IPS-18a (cell line): ENCODE results near the gene UBXN2A.

ENCODE experiments used
- H3K27ac ChIP-seq: one replicate; pipeline ENCODE4 v1.5.1; 2013; ENCODE audit warnings: low read length
- H3K27me3 ChIP-seq: one replicate; pipeline ENCODE4 v1.6.1; 2013; ENCODE audit warnings: mild to moderate bottlenecking, low read length; ENCODE audit not compliant: control insufficient read depth, insufficient read depth
- H3K36me3 ChIP-seq: one replicate; pipeline ENCODE4 v1.6.1; 2013; ENCODE audit warnings: low read depth, low read length; ENCODE audit not compliant: control insufficient read depth
- H3K4me1 ChIP-seq: one replicate; pipeline ENCODE4 v1.6.1; 2013; ENCODE audit warnings: low read depth, low read length; ENCODE audit not compliant: control insufficient read depth
- H3K4me3 ChIP-seq: one replicate; pipeline ENCODE4 v1.5.1; 2013; ENCODE audit warnings: low read length
- H3K9ac ChIP-seq: one replicate; pipeline ENCODE4 v1.6.1; 2013; ENCODE audit warnings: mild to moderate bottlenecking, low read length, moderate library complexity
- H3K9me3 ChIP-seq: one replicate; pipeline ENCODE4 v1.6.1; 2013; ENCODE audit warnings: low read depth, low read length; ENCODE audit not compliant: control insufficient read depth

UBXN2A gene

DNA sequence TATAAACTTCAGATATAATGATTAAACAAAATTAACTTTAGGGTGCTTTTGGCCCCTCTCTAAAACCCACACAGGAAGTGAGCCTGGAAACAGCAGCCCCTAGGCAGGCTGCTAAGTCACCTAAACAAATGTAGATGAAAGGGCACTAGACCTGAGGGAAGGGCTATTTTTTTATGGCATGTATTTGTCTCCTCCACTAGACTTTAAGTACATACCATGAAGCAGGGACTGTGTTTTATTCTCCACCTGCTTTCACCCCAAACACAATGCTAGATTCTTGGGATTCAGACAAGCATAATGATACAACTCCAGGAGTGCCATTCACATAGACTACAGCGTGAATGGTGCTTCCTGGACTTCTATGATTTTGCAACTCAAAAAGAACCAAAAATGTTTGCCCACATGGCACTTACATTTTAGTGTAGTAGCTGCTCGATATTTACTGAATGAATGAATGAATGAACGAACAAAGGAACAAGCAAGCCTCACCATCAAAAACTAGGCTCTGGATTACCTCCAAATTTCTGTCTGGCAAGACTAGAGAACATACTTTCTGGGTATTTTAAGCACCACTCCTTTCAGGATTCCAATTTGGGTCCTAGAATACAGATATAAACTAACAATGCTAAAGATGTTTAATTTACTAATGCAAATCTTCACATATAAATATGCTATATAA is 23.4 kb upstream of the UBXN2A start:
- no peak overlapping the region for H3K9ac ChIP-seq
- no peak overlapping the region for H3K27ac ChIP-seq
- H3K4me3 ChIP-seq: no peak overlapping the region
- H3K4me1 ChIP-seq: peaks cover 10% of the 10 kb centered on the region
- no peaks in the 10 kb centered on the region for H3K9me3 ChIP-seq
- H3K36me3 ChIP-seq: no peaks in the 10 kb centered on the region
- no peaks in the 10 kb centered on the region for H3K27me3 ChIP-seq

DNA sequence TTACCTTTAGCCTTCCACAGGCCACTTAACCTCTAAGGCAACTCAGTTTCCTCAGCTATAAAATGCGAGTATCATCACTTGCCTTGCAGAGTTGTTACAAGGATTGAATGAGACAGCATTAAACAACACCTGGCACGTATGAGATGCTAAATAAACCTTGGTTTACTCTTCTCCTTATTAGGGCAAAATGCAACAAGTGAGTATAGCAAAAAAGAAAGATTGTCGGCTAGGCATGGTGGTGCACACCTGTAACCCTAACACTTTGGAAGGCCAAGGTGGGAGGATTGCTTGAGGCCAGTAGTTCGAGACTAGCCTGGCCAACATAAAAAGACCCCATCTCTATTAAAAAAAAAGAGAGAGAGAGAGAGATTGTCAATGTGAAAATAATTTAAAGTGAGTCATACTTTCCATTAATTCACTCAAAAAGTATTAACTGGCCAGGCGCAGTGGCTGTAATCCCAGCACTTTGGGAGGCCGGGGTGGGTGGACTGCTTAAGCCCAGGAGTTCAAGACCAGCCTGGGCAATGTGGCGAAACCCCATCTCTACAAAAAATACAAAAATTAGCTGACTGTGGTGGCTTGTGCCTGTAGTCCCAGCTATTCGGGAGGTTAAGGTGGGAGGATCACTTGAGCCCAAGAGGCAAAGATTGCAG is 21.3 kb upstream of the UBXN2A start:
- H3K9ac ChIP-seq: no peak overlapping the region
- no peak overlapping the region for H3K27ac ChIP-seq
- H3K4me1 ChIP-seq: peaks cover 10% of the 10 kb centered on the region
- H3K27me3 ChIP-seq: no peaks in the 10 kb centered on the region
- no peaks in the 10 kb centered on the region for H3K9me3 ChIP-seq
- no peak overlapping the region for H3K4me3 ChIP-seq
- no peaks in the 10 kb centered on the region for H3K36me3 ChIP-seq

DNA sequence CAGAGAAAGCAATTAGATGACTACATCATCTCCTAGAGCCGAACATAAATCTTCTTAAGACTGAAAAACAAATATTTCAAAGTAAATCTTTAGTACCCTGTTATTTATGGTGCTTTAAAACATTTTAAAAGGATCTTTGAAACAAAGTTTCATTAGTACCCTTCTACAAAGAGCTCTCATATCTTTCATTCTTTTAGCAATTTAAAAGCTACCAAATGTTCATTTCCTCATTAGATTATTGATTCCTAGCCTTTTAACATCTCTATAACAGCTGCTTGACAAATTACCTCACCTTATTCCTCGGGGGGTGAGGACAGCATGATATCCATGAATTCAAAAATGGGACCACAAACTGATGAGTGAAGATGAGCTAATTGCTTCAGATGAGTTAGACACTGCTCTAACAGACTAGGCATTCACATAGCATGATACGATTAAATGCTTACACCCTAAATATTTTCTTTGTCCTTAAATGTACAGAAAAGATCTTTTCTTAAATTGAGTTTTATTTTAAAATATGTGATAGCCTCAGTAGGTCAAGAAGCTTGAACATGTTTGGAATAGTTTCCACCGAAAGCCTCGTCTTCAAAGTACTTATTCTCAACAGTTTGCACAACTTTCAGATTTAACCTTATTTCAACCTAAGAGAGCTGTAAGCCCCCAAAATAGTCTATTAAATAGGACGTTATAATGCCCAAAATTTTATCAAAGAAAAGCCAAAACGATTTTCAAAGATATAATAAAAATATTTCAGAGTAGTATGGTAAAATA is 15.5 kb upstream of the UBXN2A start:
- peak overlapping the region; percentile 94 for H3K4me3 ChIP-seq
- no peaks in the 10 kb centered on the region for H3K27me3 ChIP-seq
- no peak overlapping the region for H3K27ac ChIP-seq
- H3K4me1 ChIP-seq: peaks cover 4% of the 10 kb centered on the region
- no peaks in the 10 kb centered on the region for H3K9me3 ChIP-seq
- H3K36me3 ChIP-seq: no peaks in the 10 kb centered on the region
- peak overlapping the region; percentile 98 for H3K9ac ChIP-seq

DNA sequence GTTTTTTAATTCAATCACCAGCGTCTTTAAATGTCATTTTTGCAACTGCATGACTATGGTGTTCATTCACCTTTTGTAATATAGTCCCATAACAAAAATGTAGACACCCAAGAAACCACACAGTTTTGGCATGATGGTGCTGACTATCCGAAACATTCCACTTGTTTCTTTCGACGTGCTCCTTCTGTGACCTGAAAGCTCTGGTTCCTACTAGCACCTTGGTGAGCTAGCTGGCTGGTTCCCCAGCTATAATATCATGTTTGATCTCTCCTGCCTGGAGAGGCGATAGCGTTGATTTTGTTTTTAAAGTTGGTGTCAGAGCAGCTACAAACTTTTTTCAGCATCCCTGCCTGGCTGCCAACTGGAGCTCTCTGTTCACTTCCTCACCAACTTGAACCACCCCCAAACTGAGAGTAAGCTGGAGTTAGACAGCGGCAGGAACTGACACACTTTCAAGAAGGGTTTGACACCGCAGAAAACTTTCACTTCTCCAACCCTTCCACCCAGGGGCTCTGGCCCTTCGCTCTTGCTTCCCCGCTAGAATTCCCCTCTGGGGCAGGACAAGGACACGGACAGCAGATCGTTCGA is 14.5 kb upstream of the UBXN2A start:
- Histone ChIP-seq H3K9ac (peak overlapping the region; percentile 98), H3K27ac (peak overlapping the region; percentile 68), H3K4me1 (peaks cover 4% of the 10 kb centered on the region), H3K36me3 (no peaks in the 10 kb centered on the region), H3K9me3 (no peaks in the 10 kb centered on the region), H3K4me3 (peak overlapping the region; percentile 94), H3K27me3 (no peaks in the 10 kb centered on the region)

DNA sequence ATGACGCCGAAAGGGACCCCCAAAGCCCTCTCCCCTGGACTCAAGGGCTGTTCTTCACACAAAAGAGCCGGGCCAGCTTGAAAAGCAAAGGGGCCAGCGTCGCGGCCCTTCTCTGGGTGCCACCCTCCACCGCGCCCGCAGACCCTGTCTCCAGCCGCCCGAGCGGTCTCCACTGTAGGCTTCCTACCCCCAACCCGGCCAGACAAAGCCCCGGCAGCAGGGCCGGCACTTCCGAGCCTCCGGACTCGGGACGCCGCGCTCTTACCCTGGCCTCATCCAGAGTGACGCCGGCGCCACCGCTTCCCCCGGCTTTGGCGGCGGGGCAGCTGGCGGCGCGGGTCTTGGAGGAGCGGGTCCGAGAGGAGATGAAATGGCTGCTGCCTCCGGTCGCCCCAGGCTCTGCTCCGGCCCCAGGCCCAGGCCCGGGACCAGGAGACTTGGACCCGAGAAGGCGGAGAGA is 13.9 kb upstream of the UBXN2A start:
- no peaks in the 10 kb centered on the region for H3K9me3 ChIP-seq
- H3K9ac ChIP-seq: peak overlapping the region; percentile 98
- peak overlapping the region; percentile 68 for H3K27ac ChIP-seq
- peak overlapping the region; percentile 94 for H3K4me3 ChIP-seq
- no peaks in the 10 kb centered on the region for H3K27me3 ChIP-seq
- no peaks in the 10 kb centered on the region for H3K36me3 ChIP-seq
- H3K4me1 ChIP-seq: peaks cover 4% of the 10 kb centered on the region

DNA sequence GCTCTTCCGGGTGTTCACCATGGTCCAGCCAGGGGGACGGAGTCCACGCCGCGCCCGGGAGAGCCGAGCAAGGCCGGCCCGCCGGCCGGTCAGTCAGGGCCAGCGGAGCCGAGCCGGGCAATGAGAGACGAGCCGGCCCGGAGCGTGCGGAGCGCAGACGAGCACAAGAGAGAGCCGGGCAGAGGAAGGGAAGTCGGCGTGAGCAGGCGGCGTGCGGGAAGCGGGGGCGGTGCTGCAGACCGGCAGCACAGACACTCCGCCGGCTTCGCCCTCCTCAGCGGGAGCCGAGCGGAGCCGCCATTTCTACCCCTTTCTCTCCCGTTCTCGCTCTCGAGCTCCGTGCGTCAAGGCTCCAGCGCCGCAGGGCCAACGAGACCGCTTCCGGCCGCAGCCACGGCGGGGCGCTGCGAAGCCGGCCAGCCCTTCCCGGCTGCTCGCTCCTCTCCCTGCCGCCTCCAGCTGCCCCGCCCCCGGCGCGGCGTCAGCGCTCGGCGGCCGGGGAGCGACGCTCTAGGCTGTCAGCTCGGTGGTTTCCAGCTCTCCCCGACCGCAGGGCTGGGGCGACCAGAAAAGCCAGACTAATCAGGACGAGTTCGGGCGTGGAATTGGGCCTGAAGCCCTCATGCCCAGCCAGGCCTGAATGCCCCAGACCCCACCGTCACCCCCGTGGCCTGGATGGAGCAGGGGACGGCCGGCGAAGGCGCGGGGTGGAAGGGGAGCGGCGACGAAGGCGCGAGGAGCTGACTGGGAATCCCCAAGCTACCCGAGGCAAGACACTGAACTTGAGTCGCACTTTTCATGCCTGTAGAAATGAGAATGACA is 13.3 kb upstream of the UBXN2A start, which contains the start of gene ATAD2B:
Gene ATAD2B, minus strand, starts transcription at position 374 of the 822 bp plus-strand sequence. Its CDS starts 353 bp downstream, at position 21.
- Histone ChIP-seq H3K9ac (peak within 1 kb of the TSS; percentile 98), H3K27me3 (no peaks in the 10 kb centered on the region), H3K36me3 (no peaks in the 10 kb centered on the region), H3K4me1 (peaks cover 4% of the 10 kb centered on the region), H3K4me3 (peak within 1 kb of the TSS; percentile 94), H3K9me3 (no peaks in the 10 kb centered on the region), H3K27ac (peak within 1 kb of the TSS; percentile 98)

DNA sequence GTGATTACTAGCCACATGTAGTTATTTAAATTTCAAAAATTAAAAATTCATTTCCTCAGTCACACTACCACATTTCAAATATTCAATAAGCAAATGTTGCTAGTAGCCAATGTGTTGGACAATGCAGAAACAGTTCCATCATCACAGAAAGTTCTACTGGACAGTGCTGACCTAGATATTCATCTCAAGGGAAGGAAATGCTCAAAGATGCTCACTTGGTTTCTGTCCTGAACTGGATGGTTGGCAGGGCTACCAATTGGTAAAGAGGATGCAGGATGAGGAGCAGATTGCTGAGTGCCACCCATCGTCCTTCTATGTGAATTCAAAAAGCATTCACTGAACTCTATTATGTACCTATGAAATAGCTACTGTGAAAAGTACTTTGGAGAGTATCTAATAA is 6.0 kb upstream of the UBXN2A start:
- H3K27ac ChIP-seq: no peak overlapping the region
- no peaks in the 10 kb centered on the region for H3K36me3 ChIP-seq
- peaks cover 4% of the 10 kb centered on the region for H3K4me1 ChIP-seq
- H3K4me3 ChIP-seq: no peak overlapping the region
- H3K27me3 ChIP-seq: no peaks in the 10 kb centered on the region
- no peak overlapping the region for H3K9ac ChIP-seq
- no peaks in the 10 kb centered on the region for H3K9me3 ChIP-seq

DNA sequence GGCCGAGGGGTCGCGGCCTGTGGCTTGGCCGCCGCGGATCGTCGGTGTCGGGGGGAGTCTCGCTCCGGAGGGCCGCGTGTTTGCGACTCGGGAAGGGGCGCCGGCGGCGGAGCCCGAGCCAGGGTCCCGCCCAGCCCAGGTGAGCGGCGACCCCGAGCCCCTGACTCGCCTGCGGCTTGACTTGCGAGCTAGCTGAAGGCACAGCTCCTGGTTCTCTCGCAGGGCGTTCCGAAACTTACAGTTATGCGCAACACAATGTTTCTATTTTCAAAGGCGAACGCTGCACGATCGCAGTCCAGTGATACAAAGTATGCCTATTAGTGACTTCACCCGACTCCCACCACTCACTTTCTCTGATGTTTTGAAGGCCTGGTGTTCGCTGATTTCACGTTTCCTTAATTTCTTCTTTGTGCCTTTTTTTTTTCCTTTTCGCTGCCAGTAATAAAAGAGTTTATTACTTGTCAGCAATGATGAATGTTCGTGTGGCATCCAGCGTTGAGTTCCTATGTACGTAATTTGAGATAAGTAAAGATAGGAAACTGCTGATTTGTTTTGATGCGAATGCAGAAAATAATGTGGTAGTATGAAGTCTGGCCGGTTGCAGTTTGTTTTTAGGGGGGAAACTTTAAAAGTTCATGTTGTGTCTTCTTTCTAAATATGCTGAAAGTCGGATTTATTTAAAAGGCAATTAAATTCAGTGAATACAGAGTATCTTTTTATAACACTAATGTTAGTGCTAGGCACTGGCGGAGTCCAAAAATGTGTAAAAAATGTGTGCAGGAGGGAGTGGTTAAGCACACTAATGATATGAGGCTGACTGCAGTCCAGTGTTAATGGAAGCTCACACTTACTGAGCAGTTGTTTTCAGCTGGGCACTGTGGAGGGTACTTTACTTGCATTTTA is 706 bp downstream of the UBXN2A start:
- Histone ChIP-seq H3K27ac (no peak overlapping the region), H3K9ac (peak overlapping the region; percentile 73), H3K4me1 (peaks cover 6% of the 10 kb centered on the region), H3K27me3 (no peaks in the 10 kb centered on the region), H3K9me3 (no peaks in the 10 kb centered on the region), H3K4me3 (peak overlapping the region; percentile 80), H3K36me3 (no peaks in the 10 kb centered on the region)

DNA sequence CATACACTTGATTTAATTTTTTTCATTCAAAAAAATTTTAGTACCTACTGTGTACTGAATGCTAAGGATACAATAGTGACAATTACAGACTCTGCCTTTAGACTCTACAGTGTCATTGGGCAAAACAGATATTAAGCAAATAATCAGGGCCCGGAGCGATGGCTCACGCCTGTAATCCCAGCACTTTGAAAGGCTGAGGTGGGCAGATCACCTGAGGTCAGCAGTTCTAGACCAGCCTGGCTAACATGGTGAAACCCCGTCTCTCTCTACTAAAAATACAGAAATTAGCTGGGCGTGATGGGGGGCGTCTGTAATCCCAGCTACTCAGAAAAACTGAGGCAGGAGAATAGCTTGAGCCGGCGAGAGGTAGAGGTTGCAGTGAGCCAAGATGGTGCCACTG is 1.4 kb downstream of the UBXN2A start:
- Histone ChIP-seq H3K4me3 (peak overlapping the region; percentile 80), H3K36me3 (no peaks in the 10 kb centered on the region), H3K27ac (no peak overlapping the region), H3K4me1 (peaks cover 6% of the 10 kb centered on the region), H3K9me3 (no peaks in the 10 kb centered on the region), H3K27me3 (no peaks in the 10 kb centered on the region), H3K9ac (no peak overlapping the region)

DNA sequence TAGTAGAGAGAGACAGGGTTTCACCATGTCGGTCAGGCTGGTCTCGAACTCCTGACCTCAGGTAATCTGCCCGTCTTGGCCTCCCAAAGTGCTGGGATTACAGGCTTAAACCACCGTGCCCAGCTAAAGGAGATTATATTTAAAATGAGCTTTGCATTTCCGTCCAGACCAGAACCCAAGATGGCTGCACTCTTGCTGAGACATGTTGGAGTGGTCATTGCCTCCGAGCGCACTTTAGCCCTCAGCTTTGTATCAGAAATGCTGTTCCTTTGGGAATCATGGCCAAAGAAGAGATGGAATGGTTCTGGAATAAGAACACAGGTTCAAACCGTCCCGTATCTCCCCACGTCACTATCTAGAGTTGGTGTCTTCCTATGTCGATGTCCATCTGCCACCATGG is 3.4 kb downstream of the UBXN2A start:
- no peak overlapping the region for H3K4me3 ChIP-seq
- H3K9me3 ChIP-seq: no peaks in the 10 kb centered on the region
- H3K4me1 ChIP-seq: peaks cover 6% of the 10 kb centered on the region
- H3K36me3 ChIP-seq: no peaks in the 10 kb centered on the region
- no peaks in the 10 kb centered on the region for H3K27me3 ChIP-seq
- no peak overlapping the region for H3K9ac ChIP-seq
- H3K27ac ChIP-seq: no peak overlapping the region
